NCI-H82 (cell line): ENCODE results near the gene CLPSL1.
A peak's percentile ranks its signal among the peaks of the same experiment; 100 is the strongest.

Source experiments
- DNase-seq: peaks from one replicate; lab custom pipeline; 2025; lab: John Stamatoyannopoulos, UW

Gene CLPSL1

GRCh38 chr6:35759426-35759825 lies 21.4 kb upstream of the CLPSL1 start:
- no peak for DNase-seq

GRCh38 chr6:35765739-35766138 lies 15.1 kb upstream of the CLPSL1 start:
- DNase-seq, result no peak

- no peak for DNase-seq
Observed at GRCh38 chr6:35769211-35769610, 11.6 kb upstream of the CLPSL1 start.

GRCh38 chr6:35771343-35771627 lies 9.5 kb upstream of the CLPSL1 start:
- no peak for DNase-seq

GRCh38 chr6:35774116-35774794 lies 6.6 kb upstream of the CLPSL1 start:
- DNase-seq, result no peak

GRCh38 chr6:35775031-35775430 lies 5.8 kb upstream of the CLPSL1 start:
- DNase-seq, result no peak

GRCh38 chr6:35776364-35777215 lies 4.2 kb upstream of the CLPSL1 start, which contains the start of gene CLPSL2:
CLPSL2 (plus strand) TSS chr6:35776598; CDS start chr6:35776619, 21 bp downstream.
- peak; percentile 51 for DNase-seq

- DNase-seq, result no peak
Observed at GRCh38 chr6:35777356-35778102, 3.3 kb upstream of the CLPSL1 start.

- no peak for DNase-seq
Observed at GRCh38 chr6:35778437-35778836, 2.4 kb upstream of the CLPSL1 start.

- no peak for DNase-seq
Observed at GRCh38 chr6:35781290-35781689, 471 bp downstream of the CLPSL1 start.

- DNase-seq, result no peak
Observed at GRCh38 chr6:35782424-35782823, 1.6 kb downstream of the CLPSL1 start.

GRCh38 chr6:35784200-35784599 lies 3.4 kb downstream of the CLPSL1 start:
- no peak for DNase-seq

- DNase-seq, result no peak
Observed at GRCh38 chr6:35786272-35786671, 5.5 kb downstream of the CLPSL1 start.

GRCh38 chr6:35786810-35787209 lies 6.0 kb downstream of the CLPSL1 start:
- no peak for DNase-seq

- no peak for DNase-seq
Observed at GRCh38 chr6:35787266-35788218, 6.7 kb downstream of the CLPSL1 start.

- DNase-seq, result no peak
Observed at GRCh38 chr6:35788423-35788982, 7.7 kb downstream of the CLPSL1 start.

GRCh38 chr6:35790683-35791082 lies 9.9 kb downstream of the CLPSL1 start:
- DNase-seq, result no peak

GRCh38 chr6:35794536-35795452 lies 14.0 kb downstream of the CLPSL1 start:
- DNase-seq, result no peak

GRCh38 chr6:35795453-35796071 lies 14.7 kb downstream of the CLPSL1 start:
- DNase-seq, result no peak

- no peak for DNase-seq
Observed at GRCh38 chr6:35796236-35796635, 15.4 kb downstream of the CLPSL1 start.
